Thoracic aorta (tissue), 2 donors: ENCODE results near the gene GALNT17. TPM values are rescaled to one million over a fixed set of nuclear protein-coding genes. Genes with fewer than 3 reads are reported as not detected.

Experiments
- ATAC-seq: fragments of 150-250 bp; one replicate; pipeline ENCODE4 v1.8.0; 2017; ENCODE audit warnings: low read depth; ENCODE audit not compliant: insufficient number of reproducible peaks, low FRiP score
- DNase-seq: peaks from one replicate; pipeline ENCODE4 v3.0.0-alpha.2; 2020; ENCODE audit warnings: low spot score
- H3K27ac ChIP-seq, 2 donors: fragments of 200-600 bp; sonication (generic); 1 replicate in 1 of 2; 2 replicates in 1 of 2; pipeline ENCODE4 v1.5.1; 2016; ENCODE audit warnings: mild to moderate bottlenecking in 2 of 2, moderate library complexity in 2 of 2
- H3K27me3 ChIP-seq: fragments of 200-600 bp; sonication (generic); replicated peaks from 2 replicates; pipeline ENCODE4 v1.6.0; 2016; ENCODE audit warnings: mild to moderate bottlenecking; ENCODE audit not compliant: insufficient read depth
- H3K36me3 ChIP-seq: fragments of 200-600 bp; sonication (generic); one replicate; pipeline ENCODE4 v1.5.1; 2016
- H3K4me1 ChIP-seq, 2 donors: fragments of 200-600 bp; sonication (generic); 1 replicate in 1 of 2; 2 replicates in 1 of 2; pipeline versions ENCODE4 v1.5.1 to v1.6.0; 2016; ENCODE audit warnings: low read depth in 2 of 2, mild to moderate bottlenecking in 1 of 2; ENCODE audit not compliant: control insufficient read depth in 1 of 2
- H3K4me3 ChIP-seq: fragments of 200-600 bp; sonication (generic); 2 replicates; pipeline ENCODE4 v1.5.1; 2016; ENCODE audit warnings: mild to moderate bottlenecking
- H3K9me3 ChIP-seq: fragments of 200-600 bp; sonication (generic); 2 replicates; pipeline ENCODE4 v1.5.1; 2016
- CTCF ChIP-seq: fragments of 200-600 bp; sonication (generic); IDR thresholded peaks from one replicate; pipeline ENCODE4 v1.5.1; 2019; ENCODE audit warnings: antibody characterized with exemption
- total RNA-seq, 2 donors: library from RNA; depleted of rRNA; stranded (reverse); fragments of >200 nt; gene quantifications; one replicate each; pipeline versions ENCODE4 v1.1.0 to v1.2.3, GENCODE V29; 2016

Gene GALNT17
- total RNA-seq, 2 donors from 2014 or later: 17.6 to 20.8 TPM

GRCh38 chr7:71155236-71155635 is 23.3 kb downstream of the GALNT17 start:
- H3K27ac ChIP-seq: no peak overlapping the region
- no peak for ATAC-seq
- no peaks in the 10 kb centered on the region for H3K4me1 ChIP-seq
- no peak for DNase-seq
- H3K27me3 ChIP-seq: no peaks in the 10 kb centered on the region
- no peak overlapping the region for H3K4me3 ChIP-seq
- no peaks in the 10 kb centered on the region for H3K36me3 ChIP-seq
- no peak for TF ChIP-seq CTCF
- no peaks in the 10 kb centered on the region for H3K9me3 ChIP-seq

- Histone ChIP-seq H3K4me1 (no peaks in the 10 kb centered on the region), H3K4me3 (no peak overlapping the region), H3K27me3 (no peaks in the 10 kb centered on the region), H3K36me3 (no peaks in the 10 kb centered on the region), H3K9me3 (no peaks in the 10 kb centered on the region), H3K27ac (no peak overlapping the region)
- no peak for TF ChIP-seq CTCF
- ATAC-seq: no peak
- DNase-seq: no peak
Observed at GRCh38 chr7:71157757-71158156, 25.8 kb downstream of the GALNT17 start.

- no peak for TF ChIP-seq CTCF
Observed at GRCh38 chr7:71165708-71166107, 33.8 kb downstream of the GALNT17 start.

GRCh38 chr7:71171476-71171875 is 39.5 kb downstream of the GALNT17 start:
- no peaks in the 10 kb centered on the region for H3K9me3 ChIP-seq
- H3K27ac ChIP-seq: no peak overlapping the region
- no peaks in the 10 kb centered on the region for H3K4me1 ChIP-seq
- no peak for ATAC-seq
- no peaks in the 10 kb centered on the region for H3K27me3 ChIP-seq
- TF ChIP-seq CTCF: no peak
- no peak for DNase-seq
- no peak overlapping the region for H3K4me3 ChIP-seq
- no peaks in the 10 kb centered on the region for H3K36me3 ChIP-seq

More at GRCh38 chr7:71165708-71166107, 33.8 kb downstream of the GALNT17 start:
- H3K4me1 ChIP-seq: no peaks in the 10 kb centered on the region
- DNase-seq (no peak), ATAC-seq (no peak)
- no peak overlapping the region for H3K27ac ChIP-seq
- no peaks in the 10 kb centered on the region for H3K36me3 ChIP-seq
- no peak overlapping the region for H3K4me3 ChIP-seq
- no peaks in the 10 kb centered on the region for H3K27me3 ChIP-seq
- H3K9me3 ChIP-seq: no peaks in the 10 kb centered on the region

- TF ChIP-seq CTCF: no peak
- no peak for ATAC-seq
- Histone ChIP-seq H3K27ac (no peak overlapping the region), H3K36me3 (no peaks in the 10 kb centered on the region), H3K27me3 (no peaks in the 10 kb centered on the region), H3K4me3 (no peak overlapping the region), H3K4me1 (no peaks in the 10 kb centered on the region), H3K9me3 (peaks cover 2% of the 10 kb centered on the region)
- no peak for DNase-seq
Observed at GRCh38 chr7:71173955-71174354, 42.0 kb downstream of the GALNT17 start.
